A549 (cell line): ENCODE data around the gene OSGEP.

ENCODE experiments used
- CHD4 ChIP-seq: fragments of 200-600 bp; sonication (generic); IDR thresholded peaks from 2 replicates; pipeline ENCODE4 v1.6.1; 2016; ENCODE audit warnings: antibody characterized with exemption, mild to moderate bottlenecking, borderline replicate concordance
- CTCF ChIP-seq: fragments of >200 bp; sonication (Bioruptor Twin); formaldehyde crosslinking; IDR thresholded peaks from 3 replicates; pipeline ENCODE4 v1.5.1; 2016
- ESRRA ChIP-seq: fragments of 150-350 bp; IDR thresholded peaks from 2 replicates; pipeline ENCODE4 v1.6.1; 2014; ENCODE audit warnings: mild to moderate bottlenecking, low read length, borderline replicate concordance
- MAFK ChIP-seq: fragments of 450-650 bp; IDR thresholded peaks from 2 replicates; pipeline ENCODE4 v1.6.1; 2014; ENCODE audit not compliant: partially characterized antibody
- NFE2L2 ChIP-seq: fragments of 150-350 bp; conservative IDR thresholded peaks from 2 replicates; pipeline ENCODE4 v1.6.1; 2014; ENCODE audit warnings: low read length
- POLR2A ChIP-seq: IDR thresholded peaks from 2 replicates; pipeline ENCODE4 v1.6.1; 2012; ENCODE audit warnings: mild to moderate bottlenecking, low read length
- RFX5 ChIP-seq: fragments of 450-650 bp; IDR thresholded peaks from 2 replicates; pipeline ENCODE4 v1.7.1; 2014; ENCODE audit warnings: antibody characterized with exemption, mild to moderate bottlenecking, moderate library complexity
- ZSCAN20 ChIP-seq: fragments of 250-450 bp; sonication (Bioruptor Pico); IDR thresholded peaks from 2 replicates; pipeline ENCODE4 v1.8.0; 2022; ENCODE audit warnings: mild to moderate bottlenecking, moderate library complexity
- TF ChIP-seq, protein P1 (sequence below): fragments of 450-650 bp; IDR thresholded peaks from 2 replicates; pipeline ENCODE4 v1.6.1; 2014; ENCODE audit warnings: antibody characterized with exemption

DNA sequence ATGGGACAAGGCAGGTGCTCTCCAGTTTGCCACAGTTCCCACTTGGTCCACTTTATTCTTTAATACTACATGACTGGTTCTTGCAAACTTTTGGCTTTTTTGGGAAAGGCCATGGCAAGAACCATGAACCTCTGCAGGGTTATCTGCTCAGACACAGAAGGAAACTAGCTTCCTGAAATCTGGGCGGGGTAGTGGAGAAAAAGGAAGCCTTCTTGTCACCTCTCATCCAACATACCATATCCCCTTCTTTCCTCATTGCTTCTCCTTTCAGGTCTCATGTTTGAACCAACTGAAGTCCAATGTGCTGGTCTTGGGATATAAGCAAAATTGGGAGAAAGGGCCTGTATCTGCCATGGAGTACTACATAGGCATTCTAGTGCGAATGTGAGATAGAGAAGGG lies 13.2 kb downstream of the OSGEP start:
- TF ChIP-seq CTCF = no peak
- TF ChIP-seq POLR2A = no peak
- no peak for TF ChIP-seq NFE2L2
- TF ChIP-seq, protein P1, sequence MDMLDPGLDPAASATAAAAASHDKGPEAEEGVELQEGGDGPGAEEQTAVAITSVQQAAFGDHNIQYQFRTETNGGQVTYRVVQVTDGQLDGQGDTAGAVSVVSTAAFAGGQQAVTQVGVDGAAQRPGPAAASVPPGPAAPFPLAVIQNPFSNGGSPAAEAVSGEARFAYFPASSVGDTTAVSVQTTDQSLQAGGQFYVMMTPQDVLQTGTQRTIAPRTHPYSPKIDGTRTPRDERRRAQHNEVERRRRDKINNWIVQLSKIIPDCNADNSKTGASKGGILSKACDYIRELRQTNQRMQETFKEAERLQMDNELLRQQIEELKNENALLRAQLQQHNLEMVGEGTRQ = no peak
- TF ChIP-seq ESRRA = no peak
- no peak for TF ChIP-seq MAFK
- TF ChIP-seq RFX5 = no peak
- TF ChIP-seq ZSCAN20 (CRISPR knock-in tag) = no peak
- TF ChIP-seq CHD4 = no peak
